IPS-18a (cell line): ENCODE measurements around the gene RASL11B.

Experiments used
- H3K27ac ChIP-seq: one replicate; pipeline ENCODE4 v1.5.1; 2013; ENCODE audit warnings: low read length
- H3K27me3 ChIP-seq: one replicate; pipeline ENCODE4 v1.6.1; 2013; ENCODE audit warnings: mild to moderate bottlenecking, low read length; ENCODE audit not compliant: control insufficient read depth, insufficient read depth
- H3K36me3 ChIP-seq: one replicate; pipeline ENCODE4 v1.6.1; 2013; ENCODE audit warnings: low read depth, low read length; ENCODE audit not compliant: control insufficient read depth
- H3K4me1 ChIP-seq: one replicate; pipeline ENCODE4 v1.6.1; 2013; ENCODE audit warnings: low read depth, low read length; ENCODE audit not compliant: control insufficient read depth
- H3K4me3 ChIP-seq: one replicate; pipeline ENCODE4 v1.5.1; 2013; ENCODE audit warnings: low read length
- H3K9ac ChIP-seq: one replicate; pipeline ENCODE4 v1.6.1; 2013; ENCODE audit warnings: mild to moderate bottlenecking, low read length, moderate library complexity
- H3K9me3 ChIP-seq: one replicate; pipeline ENCODE4 v1.6.1; 2013; ENCODE audit warnings: low read depth, low read length; ENCODE audit not compliant: control insufficient read depth

RASL11B gene

GRCh38 chr4:52836120-52836519 lies 26.0 kb upstream of the RASL11B start:
- Histone ChIP-seq H3K9me3 (no peaks in the 10 kb centered on the region), H3K27me3 (peaks cover 13% of the 10 kb centered on the region), H3K4me3 (no peak overlapping the region), H3K27ac (no peak overlapping the region), H3K36me3 (no peaks in the 10 kb centered on the region), H3K9ac (peak overlapping the region; percentile 16), H3K4me1 (peaks cover 35% of the 10 kb centered on the region)

- peaks cover 13% of the 10 kb centered on the region for H3K27me3 ChIP-seq
- no peak overlapping the region for H3K4me3 ChIP-seq
- no peaks in the 10 kb centered on the region for H3K36me3 ChIP-seq
- H3K4me1 ChIP-seq, result peaks cover 41% of the 10 kb centered on the region
- H3K9ac ChIP-seq, result no peak overlapping the region
- H3K27ac ChIP-seq, result no peak overlapping the region
- no peaks in the 10 kb centered on the region for H3K9me3 ChIP-seq
Observed at GRCh38 chr4:52836678-52837077, 25.4 kb upstream of the RASL11B start.

GRCh38 chr4:52837716-52838558 lies 24.2 kb upstream of the RASL11B start:
- no peak overlapping the region for H3K9ac ChIP-seq
- peaks cover 13% of the 10 kb centered on the region for H3K27me3 ChIP-seq
- H3K4me1 ChIP-seq, result peaks cover 53% of the 10 kb centered on the region
- H3K9me3 ChIP-seq, result no peaks in the 10 kb centered on the region
- H3K27ac ChIP-seq, result no peak overlapping the region
- no peaks in the 10 kb centered on the region for H3K36me3 ChIP-seq
- H3K4me3 ChIP-seq, result no peak overlapping the region

- Histone ChIP-seq H3K4me1 (peaks cover 54% of the 10 kb centered on the region), H3K27ac (no peak overlapping the region), H3K9ac (no peak overlapping the region), H3K27me3 (peaks cover 13% of the 10 kb centered on the region), H3K36me3 (no peaks in the 10 kb centered on the region), H3K4me3 (no peak overlapping the region), H3K9me3 (no peaks in the 10 kb centered on the region)
Observed at GRCh38 chr4:52838729-52839586, 23.2 kb upstream of the RASL11B start.

DNA sequence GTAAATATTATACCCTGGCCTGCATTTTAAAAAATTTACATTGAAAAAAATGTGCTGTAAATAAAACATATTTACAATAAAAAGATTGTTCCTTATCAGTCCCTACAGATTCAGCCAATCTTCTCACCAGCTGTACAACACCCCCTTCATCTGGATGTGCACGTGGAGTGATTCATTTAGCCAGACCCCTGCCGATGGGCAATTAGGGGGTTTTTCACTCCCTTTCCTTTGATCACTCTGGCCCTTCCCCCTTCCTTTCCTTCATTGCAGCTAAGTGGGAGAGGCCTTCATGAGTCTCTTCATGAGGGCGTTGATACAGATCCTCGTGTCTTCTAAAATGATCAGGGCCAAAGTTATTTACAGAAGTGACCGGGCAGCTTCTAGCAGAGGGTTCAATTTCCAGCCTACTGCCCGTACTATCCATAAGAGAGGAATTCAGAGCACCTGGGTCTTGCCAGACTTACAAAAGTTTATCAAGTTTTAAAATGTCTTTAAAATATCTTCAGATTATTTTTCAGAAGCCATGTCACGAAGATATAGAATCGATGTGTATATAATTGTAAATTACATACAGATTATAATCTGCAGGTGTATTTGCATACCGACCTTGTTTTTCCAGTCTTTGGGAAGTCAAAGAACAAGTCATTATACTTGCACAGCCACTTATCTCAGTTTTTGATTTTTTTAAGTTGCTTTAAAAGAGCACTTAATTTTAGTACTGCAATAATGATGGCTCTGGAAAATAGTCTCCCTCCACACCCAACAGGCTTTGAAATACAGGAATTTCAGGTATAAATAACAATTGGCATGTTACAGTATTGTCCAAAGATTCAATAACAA lies 21.4 kb upstream of the RASL11B start:
- Histone ChIP-seq H3K4me3 (no peak overlapping the region), H3K9me3 (no peaks in the 10 kb centered on the region), H3K9ac (no peak overlapping the region), H3K4me1 (peaks cover 46% of the 10 kb centered on the region), H3K27ac (no peak overlapping the region), H3K36me3 (no peaks in the 10 kb centered on the region), H3K27me3 (peaks cover 13% of the 10 kb centered on the region)

GRCh38 chr4:52841682-52842456 lies 20.2 kb upstream of the RASL11B start:
- no peaks in the 10 kb centered on the region for H3K9me3 ChIP-seq
- H3K27me3 ChIP-seq, result peaks cover 13% of the 10 kb centered on the region
- peaks cover 38% of the 10 kb centered on the region for H3K4me1 ChIP-seq
- H3K36me3 ChIP-seq, result no peaks in the 10 kb centered on the region
- H3K4me3 ChIP-seq, result no peak overlapping the region
- no peak overlapping the region for H3K9ac ChIP-seq
- no peak overlapping the region for H3K27ac ChIP-seq

- Histone ChIP-seq H3K27ac (no peak overlapping the region), H3K27me3 (peaks cover 13% of the 10 kb centered on the region), H3K4me3 (no peak overlapping the region), H3K4me1 (peaks cover 35% of the 10 kb centered on the region), H3K36me3 (no peaks in the 10 kb centered on the region), H3K9me3 (no peaks in the 10 kb centered on the region), H3K9ac (no peak overlapping the region)
Observed at GRCh38 chr4:52842792-52843191, 19.3 kb upstream of the RASL11B start.

DNA sequence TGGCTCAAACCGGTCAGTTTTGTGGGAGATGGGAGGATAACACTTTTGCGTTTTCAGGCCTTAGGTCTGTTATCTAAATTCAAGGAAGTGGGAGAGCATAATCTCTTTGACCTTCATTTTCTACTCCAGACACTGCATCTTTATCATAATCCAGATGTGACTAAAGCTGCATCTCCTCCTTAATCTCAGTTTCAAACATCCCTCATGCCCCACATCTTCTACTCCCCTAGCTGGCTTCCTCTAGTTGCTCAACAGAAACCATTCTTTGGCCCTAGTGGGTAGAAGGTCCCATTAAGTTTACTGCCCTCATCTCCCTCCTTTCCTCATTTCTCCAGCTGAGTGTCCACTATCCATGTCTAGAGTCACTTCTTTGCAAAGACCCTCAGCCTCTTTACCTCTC lies 18.8 kb upstream of the RASL11B start:
- H3K4me3 ChIP-seq, result no peak overlapping the region
- no peaks in the 10 kb centered on the region for H3K9me3 ChIP-seq
- H3K9ac ChIP-seq, result no peak overlapping the region
- peaks cover 13% of the 10 kb centered on the region for H3K27me3 ChIP-seq
- no peak overlapping the region for H3K27ac ChIP-seq
- H3K4me1 ChIP-seq, result peaks cover 35% of the 10 kb centered on the region
- H3K36me3 ChIP-seq, result no peaks in the 10 kb centered on the region

GRCh38 chr4:52843958-52844357 lies 18.2 kb upstream of the RASL11B start:
- Histone ChIP-seq H3K4me1 (peaks cover 35% of the 10 kb centered on the region), H3K9me3 (no peaks in the 10 kb centered on the region), H3K9ac (no peak overlapping the region), H3K4me3 (no peak overlapping the region), H3K27me3 (peaks cover 10% of the 10 kb centered on the region), H3K36me3 (no peaks in the 10 kb centered on the region), H3K27ac (no peak overlapping the region)

GRCh38 chr4:52844596-52844995 lies 17.5 kb upstream of the RASL11B start:
- no peaks in the 10 kb centered on the region for H3K9me3 ChIP-seq
- peaks cover 35% of the 10 kb centered on the region for H3K4me1 ChIP-seq
- no peak overlapping the region for H3K9ac ChIP-seq
- no peak overlapping the region for H3K27ac ChIP-seq
- no peak overlapping the region for H3K4me3 ChIP-seq
- H3K36me3 ChIP-seq, result no peaks in the 10 kb centered on the region
- peaks cover 4% of the 10 kb centered on the region for H3K27me3 ChIP-seq
